SU-DHL-6 (cell line): ENCODE data around the gene TSPAN12.

ENCODE experiments used
- EZH2phosphoT487 ChIP-seq: fragments of 200-600 bp; sonication (generic), shearing (Covaris generic); conservative IDR thresholded peaks from 2 replicates; pipeline ENCODE4 v1.6.1; 2018; ENCODE audit warnings: mild to moderate bottlenecking, antibody characterized with exemption, low read length, moderate library complexity, mixed read lengths
- TF ChIP-seq, protein P1 (sequence below): fragments of 200-600 bp; sonication (generic); IDR thresholded peaks from one replicate; pipeline ENCODE4 v1.5.1; 2017; ENCODE audit warnings: antibody characterized with exemption, mild to moderate bottlenecking, low read length, moderate library complexity; ENCODE audit not compliant: insufficient read depth, poor library complexity, severe bottlenecking

DNA sequence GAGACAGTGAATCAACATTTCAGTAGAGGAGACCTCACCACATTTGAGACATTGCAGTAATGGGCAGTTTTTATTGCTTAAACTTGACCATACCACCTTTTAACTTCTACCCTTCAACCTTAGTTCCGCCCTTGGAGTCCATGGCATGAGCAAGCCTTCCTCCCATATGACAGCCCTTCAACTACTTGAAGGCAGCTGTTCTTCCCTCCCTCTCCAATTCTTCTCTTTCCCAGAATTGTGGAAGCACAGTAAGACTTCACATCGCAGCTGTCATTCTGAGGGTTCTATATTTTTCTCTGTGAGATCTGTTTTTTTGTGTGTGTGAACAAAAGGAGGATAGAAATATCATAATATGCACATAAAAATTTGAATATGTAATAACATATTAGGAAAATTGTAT is 2.2 kb upstream of the TSPAN12 start:
- TF ChIP-seq, protein P1, sequence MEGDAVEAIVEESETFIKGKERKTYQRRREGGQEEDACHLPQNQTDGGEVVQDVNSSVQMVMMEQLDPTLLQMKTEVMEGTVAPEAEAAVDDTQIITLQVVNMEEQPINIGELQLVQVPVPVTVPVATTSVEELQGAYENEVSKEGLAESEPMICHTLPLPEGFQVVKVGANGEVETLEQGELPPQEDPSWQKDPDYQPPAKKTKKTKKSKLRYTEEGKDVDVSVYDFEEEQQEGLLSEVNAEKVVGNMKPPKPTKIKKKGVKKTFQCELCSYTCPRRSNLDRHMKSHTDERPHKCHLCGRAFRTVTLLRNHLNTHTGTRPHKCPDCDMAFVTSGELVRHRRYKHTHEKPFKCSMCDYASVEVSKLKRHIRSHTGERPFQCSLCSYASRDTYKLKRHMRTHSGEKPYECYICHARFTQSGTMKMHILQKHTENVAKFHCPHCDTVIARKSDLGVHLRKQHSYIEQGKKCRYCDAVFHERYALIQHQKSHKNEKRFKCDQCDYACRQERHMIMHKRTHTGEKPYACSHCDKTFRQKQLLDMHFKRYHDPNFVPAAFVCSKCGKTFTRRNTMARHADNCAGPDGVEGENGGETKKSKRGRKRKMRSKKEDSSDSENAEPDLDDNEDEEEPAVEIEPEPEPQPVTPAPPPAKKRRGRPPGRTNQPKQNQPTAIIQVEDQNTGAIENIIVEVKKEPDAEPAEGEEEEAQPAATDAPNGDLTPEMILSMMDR, result no peak
- no peak for TF ChIP-seq EZH2phosphoT487
